ENCODE results near the gene GALNT2. TPM values are rescaled to one million over a fixed set of nuclear protein-coding genes. Genes with fewer than 3 reads are reported as not detected.

The GALNT2 gene
- polyA plus RNA-seq, 1 of the 3 experiments (the other 2 are of a cell fraction), result 118 TPM

DNA sequence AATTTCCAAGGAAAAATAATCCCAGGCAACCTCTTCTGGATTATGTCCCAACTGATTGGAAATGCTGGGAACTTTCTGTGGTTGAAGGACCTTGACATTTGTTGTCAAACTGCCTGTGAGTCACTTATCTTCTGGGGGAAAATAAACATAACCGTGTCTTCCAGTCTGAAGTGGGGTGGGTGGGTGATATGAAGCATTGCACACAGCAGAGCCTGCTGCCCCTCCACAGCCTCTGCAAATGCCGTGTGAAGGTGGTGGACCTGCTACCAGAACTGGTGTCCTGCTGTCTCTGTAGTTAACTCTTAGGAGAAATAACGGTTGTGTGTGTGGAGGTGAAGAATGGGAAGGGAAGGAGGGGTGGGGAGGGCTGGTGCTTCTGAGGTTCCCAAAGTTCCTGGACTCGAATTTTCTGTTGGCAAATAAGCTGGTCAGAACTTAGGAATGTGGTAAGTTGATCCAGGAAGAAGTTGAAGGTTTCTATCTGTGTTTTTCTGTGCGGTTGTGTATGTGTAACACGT is 23.2 kb downstream of the GALNT2 start (continued):
- TF ChIP-seq PBX3 (IDR thresholded peaks at IDR 0.05) (peak; percentile 74), FOSL2 (IDR thresholded peaks at IDR 0.05; ENCODE audit: borderline replicate concordance, low read depth) (peak; percentile 26; the same call in 1 of the 2 replicates), FOXJ3 (CRISPR knock-in tag; IDR thresholded peaks at IDR 0.05) (no peak), MXI1 (IDR thresholded peaks at IDR 0.05; ENCODE audit: low read depth, low read length) (no peak)
- TF ChIP-seq, protein P1, sequence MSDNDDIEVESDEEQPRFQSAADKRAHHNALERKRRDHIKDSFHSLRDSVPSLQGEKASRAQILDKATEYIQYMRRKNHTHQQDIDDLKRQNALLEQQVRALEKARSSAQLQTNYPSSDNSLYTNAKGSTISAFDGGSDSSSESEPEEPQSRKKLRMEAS (IDR thresholded peaks at IDR 0.05; ENCODE audit: low read depth), result peak; percentile 38; the same call in 1 of the 2 replicates
- TF ChIP-seq, protein P2, sequence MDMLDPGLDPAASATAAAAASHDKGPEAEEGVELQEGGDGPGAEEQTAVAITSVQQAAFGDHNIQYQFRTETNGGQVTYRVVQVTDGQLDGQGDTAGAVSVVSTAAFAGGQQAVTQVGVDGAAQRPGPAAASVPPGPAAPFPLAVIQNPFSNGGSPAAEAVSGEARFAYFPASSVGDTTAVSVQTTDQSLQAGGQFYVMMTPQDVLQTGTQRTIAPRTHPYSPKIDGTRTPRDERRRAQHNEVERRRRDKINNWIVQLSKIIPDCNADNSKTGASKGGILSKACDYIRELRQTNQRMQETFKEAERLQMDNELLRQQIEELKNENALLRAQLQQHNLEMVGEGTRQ (IDR thresholded peaks at IDR 0.05; ENCODE audit: borderline replicate concordance, low read depth, low read length), result no peak

- H3K4me1 ChIP-seq (ENCODE audit: control insufficient read depth in 1 of 2, insufficient read depth in 2 of 2, low read depth in 1 of 2, low read length in 1 of 2), result peaks cover 17 to 50% of the 10 kb centered on the region in 2 experiments
- DNase-seq, result no peak
- H3F3A ChIP-seq (replicated peaks; ENCODE audit: insufficient read depth), result peaks cover 37% of the 10 kb centered on the region
- no peak overlapping the region for H3K4me3 ChIP-seq (ENCODE audit: low read depth in 2 of 2, low read length in 1 of 2)
- ChIA-PET CTCF (no interaction called here), POLR2A (no interaction called here)
- no peaks in the 10 kb centered on the region for H3K27me3 ChIP-seq (ENCODE audit: insufficient read depth)
- peak overlapping the region; percentile 16; the same call in 1 of the 2 replicates for H3K9ac ChIP-seq
- WGBS (ENCODE audit: low lambda C conversion rate), result 68% methylated on average over 12 of the region's 12 CpGs
- H4K20me1 ChIP-seq (ENCODE audit: insufficient read depth), result no peaks in the 10 kb centered on the region
- no peaks in the 10 kb centered on the region for H3K9me3 ChIP-seq
- no peaks in the 10 kb centered on the region for H3K36me3 ChIP-seq (replicated peaks in 1 of 2; ENCODE audit: control insufficient read depth in 1 of 2, insufficient read depth in 2 of 2, low read length in 1 of 2)
- H2AFZ ChIP-seq (ENCODE audit: low read depth), result no peak overlapping the region
- peak overlapping the region; percentile 40 to 86; a peak in 3 of 4 replicates for H3K27ac ChIP-seq (ENCODE audit: low read depth in 2 of 2, low read length in 1 of 2)
- H3K79me2 ChIP-seq (ENCODE audit: insufficient read depth), result peaks cover 91% of the 10 kb centered on the region
- peak overlapping the region; percentile 51 for H3K4me2 ChIP-seq
- no peaks in the 10 kb centered on the region for H3K9me2 ChIP-seq
- no peak for TF ChIP-seq POLR2AphosphoS5 (IDR thresholded peaks at IDR 0.05; ENCODE audit: low read depth, low read length)
- no peak for TF ChIP-seq TAF1 (IDR thresholded peaks at IDR 0.05; ENCODE audit: borderline replicate concordance, low read depth, low read length)
- no peak for TF ChIP-seq SIN3A (IDR thresholded peaks at IDR 0.05; ENCODE audit: borderline replicate concordance, low read depth, low read length)
- TF ChIP-seq CTCF (IDR thresholded peaks at IDR 0.05), result peak; percentile 34; the same call in 1 of the 2 replicates
- TF ChIP-seq GABPA (IDR thresholded peaks at IDR 0.05; ENCODE audit: low read depth), result no peak
- TF ChIP-seq JUND (IDR thresholded peaks at IDR 0.05), result peak; percentile 60; the same call in 1 of the 2 replicates
- no peak for TF ChIP-seq MEF2A (IDR thresholded peaks at IDR 0.05; ENCODE audit: borderline replicate concordance, low read depth)
- TF ChIP-seq TCF12 (IDR thresholded peaks at IDR 0.05), result peak; percentile 50
- TF ChIP-seq, protein P2 (IDR thresholded peaks at IDR 0.05; ENCODE audit: borderline replicate concordance, low read depth, low read length), result no peak
- TF ChIP-seq RAD21 (IDR thresholded peaks at IDR 0.05; ENCODE audit: low read length), result no peak
- peak; percentile 17; the same call in 1 of the 2 replicates for TF ChIP-seq PBX3 (IDR thresholded peaks at IDR 0.05)
- peak; percentile 42; the same call in 1 of the 2 replicates for TF ChIP-seq FOSL2 (IDR thresholded peaks at IDR 0.05; ENCODE audit: borderline replicate concordance, low read depth)
- TF ChIP-seq ZBTB33 (IDR thresholded peaks at IDR 0.05; ENCODE audit: borderline replicate concordance, low read depth), result no peak
- no peak for TF ChIP-seq RFX5 (IDR thresholded peaks at IDR 0.05; ENCODE audit: low read length)
- no peak for TF ChIP-seq NRF1 (IDR thresholded peaks at IDR 0.05; ENCODE audit: low read depth, low read length)
- no peak for TF ChIP-seq RCOR1 (IDR thresholded peaks at IDR 0.05; ENCODE audit: low read length)
- no peak for TF ChIP-seq FOXJ3 (CRISPR knock-in tag; IDR thresholded peaks at IDR 0.05)
- TF ChIP-seq TEAD4 (IDR thresholded peaks at IDR 0.05; ENCODE audit: borderline replicate concordance, insufficient read depth), result no peak
- TF ChIP-seq ELF1 (IDR thresholded peaks at IDR 0.05), result no peak
These were observed 24.6 kb downstream of the GALNT2 start for GRCh38 chr1:230091473-230092231.
